H9 (cell line): ENCODE results near the gene OR2AG2. TPM values are rescaled to one million over a fixed set of nuclear protein-coding genes. Genes with fewer than 3 reads are reported as not detected.

Experiments used
- DNase-seq: peaks from one replicate; pipeline ENCODE4 v3.0.0-alpha.2; 2017
- H2AFZ ChIP-seq: one replicate; pipeline ENCODE4 v1.6.1; 2013; ENCODE audit warnings: mild to moderate bottlenecking, low read length, control low read depth, moderate library complexity
- H2AK5ac ChIP-seq: 2 replicates; pipeline ENCODE4 v1.6.1; 2013; ENCODE audit warnings: low read length, control low read depth, mixed read lengths; ENCODE audit not compliant: insufficient read length
- H2BK120ac ChIP-seq: one replicate; pipeline ENCODE4 v1.6.1; 2013; ENCODE audit warnings: low read depth, mild to moderate bottlenecking, low read length, control low read depth, inconsistent platforms; ENCODE audit not compliant: poor library complexity, severe bottlenecking
- H2BK12ac ChIP-seq: 2 replicates; pipeline ENCODE4 v1.6.1; 2013; ENCODE audit warnings: low read length, control low read depth, mixed read lengths, low read depth; ENCODE audit not compliant: insufficient read length
- H2BK15ac ChIP-seq: 2 replicates; pipeline ENCODE4 v1.6.1; 2013; ENCODE audit warnings: low read depth, low read length, control low read depth
- H2BK20ac ChIP-seq: one replicate; pipeline ENCODE4 v1.6.1; 2013; ENCODE audit warnings: low read depth, mild to moderate bottlenecking, low read length, control low read depth, inconsistent platforms; ENCODE audit not compliant: poor library complexity, severe bottlenecking
- H2BK5ac ChIP-seq: 2 replicates; pipeline ENCODE4 v1.6.1; 2013; ENCODE audit warnings: low read length, control low read depth, mixed read lengths; ENCODE audit not compliant: insufficient read length
- H3K14ac ChIP-seq: 2 replicates; pipeline ENCODE4 v1.6.1; 2013; ENCODE audit warnings: low read length, control low read depth; ENCODE audit not compliant: insufficient read depth
- H3K18ac ChIP-seq: 2 replicates; pipeline ENCODE4 v1.6.1; 2013; ENCODE audit warnings: low read depth, mild to moderate bottlenecking, mixed read lengths, low read length, control low read depth; ENCODE audit not compliant: insufficient read length
- H3K23ac ChIP-seq: 2 replicates; pipeline ENCODE4 v1.6.1; 2013; ENCODE audit warnings: low read length, control low read depth, mixed read lengths, low read depth; ENCODE audit not compliant: insufficient read length
- H3K23me2 ChIP-seq: 2 replicates; pipeline ENCODE4 v1.6.1; 2013; ENCODE audit warnings: low read depth, mild to moderate bottlenecking, mixed read lengths, low read length, control low read depth; ENCODE audit not compliant: insufficient read length, poor library complexity, severe bottlenecking
- H3K27ac ChIP-seq: 2 replicates; pipeline ENCODE4 v1.5.1; 2013; ENCODE audit warnings: low read length, control low read depth, mixed read lengths, low read depth; ENCODE audit not compliant: insufficient read length
- H3K27me3 ChIP-seq: 2 replicates; pipeline ENCODE4 v1.6.1; 2013; ENCODE audit warnings: low read length, control low read depth, inconsistent platforms; ENCODE audit not compliant: insufficient read depth
- H3K4ac ChIP-seq: 2 replicates; pipeline ENCODE4 v1.6.1; 2013; ENCODE audit warnings: low read depth, mild to moderate bottlenecking, control low read depth, inconsistent platforms, low read length, moderate library complexity
- H3K4me1 ChIP-seq: 2 replicates; pipeline ENCODE4 v1.6.1; 2013; ENCODE audit warnings: low read length, control low read depth, inconsistent platforms; ENCODE audit not compliant: insufficient read depth
- H3K4me2 ChIP-seq: 2 replicates; pipeline ENCODE4 v1.6.1; 2013; ENCODE audit warnings: low read length, control low read depth, mixed read lengths; ENCODE audit not compliant: insufficient read length, insufficient read depth
- H3K56ac ChIP-seq: 2 replicates; pipeline ENCODE4 v1.6.1; 2013; ENCODE audit warnings: low read depth, mild to moderate bottlenecking, mixed read lengths, low read length, control low read depth; ENCODE audit not compliant: insufficient read length
- H3K79me1 ChIP-seq: 2 replicates; pipeline ENCODE4 v1.6.1; 2013; ENCODE audit warnings: low read depth, mild to moderate bottlenecking, moderate library complexity, low read length, control low read depth, inconsistent platforms; ENCODE audit not compliant: insufficient read depth, poor library complexity, severe bottlenecking
- H3K79me2 ChIP-seq: 2 replicates; pipeline ENCODE4 v1.6.1; 2013; ENCODE audit warnings: low read length, control low read depth, inconsistent platforms; ENCODE audit not compliant: insufficient read depth
- H3K9ac ChIP-seq: 2 replicates; pipeline ENCODE4 v1.6.1; 2013; ENCODE audit warnings: low read length, control low read depth, mixed read lengths; ENCODE audit not compliant: insufficient read length; ENCODE audit errors: extremely low read depth
- H3K9me3 ChIP-seq: one replicate; pipeline ENCODE4 v1.6.1; 2013; ENCODE audit warnings: low read depth, low read length, inconsistent platforms; ENCODE audit not compliant: control insufficient read depth
- H3T11ph ChIP-seq: one replicate; pipeline ENCODE4 v1.6.1; 2013; ENCODE audit warnings: mild to moderate bottlenecking, low read length, control low read depth, inconsistent platforms
- H4K20me1 ChIP-seq: one replicate; pipeline ENCODE4 v1.6.1; 2013; ENCODE audit not compliant: control insufficient read depth, insufficient read length, insufficient read depth
- H4K5ac ChIP-seq: 2 replicates; pipeline ENCODE4 v1.6.1; 2013; ENCODE audit warnings: low read depth, mild to moderate bottlenecking, mixed read lengths, low read length, control low read depth; ENCODE audit not compliant: insufficient read length
- H4K8ac ChIP-seq: replicated peaks from 2 replicates; pipeline ENCODE4 v1.6.1; 2013; ENCODE audit warnings: low read length, control low read depth, mixed read lengths, low read depth; ENCODE audit not compliant: insufficient read length
- H4K91ac ChIP-seq: 2 replicates; pipeline ENCODE4 v1.6.1; 2013; ENCODE audit warnings: low read depth, mild to moderate bottlenecking, moderate library complexity, mixed read lengths, low read length, control low read depth; ENCODE audit not compliant: insufficient read length
- H3K27ac Mint-ChIP-seq, 3 experiments: 2 replicates in 2 of 3; 3 replicates in 1 of 3; pipeline ENCODE4 v1.8.0; 2020 to 2021; ENCODE audit warnings: mixed read lengths in 3 of 3, mild to moderate bottlenecking in 1 of 3, moderate library complexity in 1 of 3
- H3K27me3 Mint-ChIP-seq: 2 replicates; pipeline ENCODE4 v1.8.0; 2021; ENCODE audit warnings: low read depth, mild to moderate bottlenecking, moderate library complexity, mixed read lengths
- H3K36me3 Mint-ChIP-seq, 3 experiments: 2 replicates in 2 of 3; 3 replicates in 1 of 3; pipeline ENCODE4 v1.8.0; 2020 to 2021; ENCODE audit warnings: low read depth in 3 of 3, mixed read lengths in 3 of 3; ENCODE audit not compliant: insufficient read depth in 1 of 3
- H3K4me1 Mint-ChIP-seq, 2 experiments: 2 replicates each; pipeline ENCODE4 v1.8.0; 2020; ENCODE audit warnings: mixed read lengths in 2 of 2
- H3K4me3 Mint-ChIP-seq, 2 experiments: 2 replicates in 1 of 2; 3 replicates in 1 of 2; pipeline ENCODE4 v1.8.0; 2020 to 2021; ENCODE audit warnings: mild to moderate bottlenecking in 2 of 2, mixed read lengths in 2 of 2, moderate library complexity in 1 of 2
- H3K9me3 Mint-ChIP-seq, 2 experiments: 2 replicates in 1 of 2; 3 replicates in 1 of 2; pipeline ENCODE4 v1.8.0; 2020; ENCODE audit warnings: mild to moderate bottlenecking in 2 of 2, mixed read lengths in 2 of 2, moderate library complexity in 1 of 2
- WGBS: extraction: QIAGEN DNeasy Blood & Tissue Kit; methylation state at CpG from one replicate; pipeline ENCODE4 v1.1.7; 2013; ENCODE audit warnings: missing lambda C conversion rate, low lambda C conversion rate, mixed read lengths; ENCODE audit not compliant: insufficient read length; ENCODE audit errors: extremely low coverage; 5-methylcytosine and 5-hydroxymethylcytosine counted together
- total RNA-seq: library from RNA; stranded (reverse); gene quantifications from 2 replicates; pipeline ENCODE4 v1.2.1, GENCODE V29; 2021
- TF ChIP-seq, protein P1 (sequence below): fragments of 200-600 bp; sonication (generic); conservative IDR thresholded peaks from 3 replicates; pipeline ENCODE4 v1.8.0; 2021; ENCODE audit warnings: antibody characterized with exemption, mild to moderate bottlenecking

OR2AG2 gene
- total RNA-seq, 1 experiment from 2014 or later, result 0.33 TPM

- H3K23ac ChIP-seq, result no peak overlapping the region
- H3K4me3 Mint-ChIP-seq, result no peak overlapping the region
- no peak overlapping the region for H2AFZ ChIP-seq
These were observed 37.2 kb downstream of the OR2AG2 start for GRCh38 chr11:6734616-6735015.

More at GRCh38 chr11:6734616-6735015, 37.2 kb downstream of the OR2AG2 start:
- Histone ChIP-seq H3K9ac (no peak overlapping the region), H4K8ac (no peak overlapping the region), H4K5ac (no peak overlapping the region), H2BK20ac (no peak overlapping the region), H3K27me3 (no peaks in the 10 kb centered on the region), H3K79me1 (no peaks in the 10 kb centered on the region), H3K9me3 (no peaks in the 10 kb centered on the region), H3K4me1 (no peaks in the 10 kb centered on the region), H3K14ac (no peak overlapping the region), H3K4me2 (no peak overlapping the region), H3T11ph (no peak overlapping the region), H3K79me2 (no peaks in the 10 kb centered on the region), H3K4ac (no peak overlapping the region), H3K56ac (no peak overlapping the region), H4K91ac (no peak overlapping the region), H2BK5ac (no peak overlapping the region), H3K18ac (no peak overlapping the region), H2BK15ac (no peak overlapping the region), H4K20me1 (no peaks in the 10 kb centered on the region), H2BK12ac (no peak overlapping the region), H3K27ac (no peak overlapping the region), H3K23me2 (no peaks in the 10 kb centered on the region), H2BK120ac (no peak overlapping the region), H2AK5ac (no peak overlapping the region)
- WGBS, result no CpG with 5 or more reads among the region's 3 CpGs
- no peaks in the 10 kb centered on the region for H3K4me1 Mint-ChIP-seq
- no peaks in the 10 kb centered on the region for H3K9me3 Mint-ChIP-seq
- peaks cover 2% of the 10 kb centered on the region for H3K27me3 Mint-ChIP-seq
- H3K27ac Mint-ChIP-seq, result no peak overlapping the region
- DNase-seq, result no peak
- no peaks in the 10 kb centered on the region for H3K36me3 Mint-ChIP-seq
- TF ChIP-seq, protein P1, sequence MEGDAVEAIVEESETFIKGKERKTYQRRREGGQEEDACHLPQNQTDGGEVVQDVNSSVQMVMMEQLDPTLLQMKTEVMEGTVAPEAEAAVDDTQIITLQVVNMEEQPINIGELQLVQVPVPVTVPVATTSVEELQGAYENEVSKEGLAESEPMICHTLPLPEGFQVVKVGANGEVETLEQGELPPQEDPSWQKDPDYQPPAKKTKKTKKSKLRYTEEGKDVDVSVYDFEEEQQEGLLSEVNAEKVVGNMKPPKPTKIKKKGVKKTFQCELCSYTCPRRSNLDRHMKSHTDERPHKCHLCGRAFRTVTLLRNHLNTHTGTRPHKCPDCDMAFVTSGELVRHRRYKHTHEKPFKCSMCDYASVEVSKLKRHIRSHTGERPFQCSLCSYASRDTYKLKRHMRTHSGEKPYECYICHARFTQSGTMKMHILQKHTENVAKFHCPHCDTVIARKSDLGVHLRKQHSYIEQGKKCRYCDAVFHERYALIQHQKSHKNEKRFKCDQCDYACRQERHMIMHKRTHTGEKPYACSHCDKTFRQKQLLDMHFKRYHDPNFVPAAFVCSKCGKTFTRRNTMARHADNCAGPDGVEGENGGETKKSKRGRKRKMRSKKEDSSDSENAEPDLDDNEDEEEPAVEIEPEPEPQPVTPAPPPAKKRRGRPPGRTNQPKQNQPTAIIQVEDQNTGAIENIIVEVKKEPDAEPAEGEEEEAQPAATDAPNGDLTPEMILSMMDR, result no peak
